Cortex of kidney (tissue), 1 donor: ENCODE results near the gene PRPF31.

Experiments
- DNase-seq: peaks from one replicate; lab custom pipeline; 2025; lab: John Stamatoyannopoulos, UW

Gene PRPF31

DNA sequence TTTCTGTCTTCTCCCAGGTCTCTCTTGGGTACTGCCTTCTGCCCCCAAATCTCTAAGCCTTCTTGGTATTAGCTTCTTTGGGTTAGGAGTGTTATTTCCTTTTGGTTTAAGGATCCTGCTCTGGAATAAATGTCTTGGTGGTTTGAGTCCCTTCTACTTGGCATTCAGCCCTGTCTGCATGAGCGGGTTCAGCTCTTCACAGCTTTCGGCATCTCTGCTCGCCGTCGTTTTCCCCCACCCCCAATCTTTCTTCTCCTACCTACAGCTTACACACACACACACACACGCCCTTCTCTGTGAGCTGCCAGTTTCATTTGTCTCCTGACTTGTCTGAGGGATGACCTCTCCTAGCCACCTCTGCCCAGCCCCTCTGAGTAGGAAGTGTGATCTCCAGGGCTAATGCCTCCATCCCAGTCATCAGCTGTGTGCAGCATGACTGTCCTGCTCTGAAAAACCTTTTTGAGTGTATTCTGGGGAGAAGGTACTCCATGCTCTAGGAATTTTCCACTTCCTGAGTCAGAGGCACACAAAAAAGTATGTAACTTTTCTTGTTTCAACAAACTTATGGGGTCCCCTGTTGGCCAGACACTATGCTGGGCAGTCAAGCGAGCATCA lies 26.7 kb downstream of the PRPF31 start:
- DNase-seq = no peak

GRCh38 chr19:54145541-54146158 lies 30.1 kb downstream of the PRPF31 start:
- DNase-seq = no peak

DNA sequence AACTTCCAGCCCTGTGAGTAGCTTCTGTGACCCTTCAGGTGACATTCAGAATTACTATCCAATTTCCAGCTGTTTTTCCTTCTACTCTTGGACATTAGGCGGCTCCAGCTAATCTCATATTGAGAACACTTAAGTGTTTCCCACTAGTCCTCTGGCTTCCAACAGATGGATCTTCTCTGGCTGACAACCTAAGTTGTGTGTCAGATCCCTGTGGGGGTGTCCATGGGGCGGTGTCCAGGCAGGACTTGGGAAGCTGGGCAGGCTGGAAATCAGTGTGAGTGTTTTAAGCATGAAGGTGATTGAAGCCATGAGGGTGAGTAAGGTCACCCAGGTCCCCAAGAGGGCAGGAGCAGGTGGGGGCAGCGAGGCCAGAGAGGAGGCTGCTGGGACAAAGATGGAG lies 32.1 kb downstream of the PRPF31 start:
- no peak for DNase-seq

DNA sequence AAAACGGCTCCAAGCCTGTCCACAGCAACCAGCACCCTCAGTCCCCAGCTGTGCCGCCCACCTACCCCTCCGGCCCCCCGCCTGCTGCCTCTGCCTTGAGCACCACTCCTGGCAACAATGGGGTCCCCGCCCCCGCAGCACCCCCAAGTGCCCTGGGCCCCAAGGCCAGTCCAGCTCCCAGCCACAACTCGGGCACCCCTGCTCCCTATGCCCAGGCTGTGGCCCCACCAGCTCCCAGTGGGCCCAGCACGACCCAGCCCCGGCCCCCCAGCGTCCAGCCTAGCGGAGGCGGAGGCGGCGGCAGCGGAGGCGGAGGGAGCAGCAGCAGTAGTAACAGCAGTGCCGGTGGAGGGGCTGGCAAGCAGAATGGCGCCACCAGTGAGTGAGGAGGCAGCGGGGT lies 32.6 kb downstream of the PRPF31 start:
- no peak for DNase-seq

DNA sequence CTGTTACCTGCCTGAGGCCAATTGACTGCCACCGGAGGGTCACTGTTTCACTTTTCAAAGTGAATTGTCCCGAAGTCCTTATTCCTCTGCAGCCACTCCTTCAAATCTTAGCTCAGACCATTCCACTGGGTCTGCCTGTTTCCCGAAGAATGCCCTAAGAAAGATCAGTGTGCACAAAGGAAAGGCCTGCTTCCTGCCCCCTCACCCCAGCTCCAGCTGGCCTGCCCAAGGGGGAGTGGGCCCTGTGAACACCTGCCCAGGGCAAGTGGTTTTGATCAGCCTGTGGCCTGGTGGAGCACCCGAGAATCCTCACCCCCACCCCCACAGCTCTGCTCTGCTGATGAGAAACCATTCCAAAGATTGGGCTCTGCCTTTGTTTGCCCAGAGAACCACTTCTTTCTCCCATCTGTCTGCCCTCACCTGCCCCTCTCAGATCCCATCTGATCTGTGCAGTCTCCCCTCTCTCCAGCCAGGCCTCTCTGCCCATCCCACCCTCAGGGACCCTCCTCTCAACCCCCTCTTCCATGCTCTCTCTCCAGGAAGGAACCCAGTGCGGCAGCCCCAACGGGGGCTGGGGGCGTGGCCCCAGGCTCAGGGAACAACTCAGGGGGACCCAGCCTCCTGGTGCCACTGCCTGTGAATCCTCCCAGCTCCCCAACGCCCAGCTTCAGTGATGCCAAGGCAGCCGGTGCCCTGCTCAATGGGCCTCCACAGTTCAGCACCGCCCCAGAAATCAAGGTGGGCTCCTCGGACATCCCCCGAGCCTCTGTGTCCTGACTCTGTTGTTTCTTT lies 33.7 kb downstream of the PRPF31 start:
- DNase-seq = no peak

DNA sequence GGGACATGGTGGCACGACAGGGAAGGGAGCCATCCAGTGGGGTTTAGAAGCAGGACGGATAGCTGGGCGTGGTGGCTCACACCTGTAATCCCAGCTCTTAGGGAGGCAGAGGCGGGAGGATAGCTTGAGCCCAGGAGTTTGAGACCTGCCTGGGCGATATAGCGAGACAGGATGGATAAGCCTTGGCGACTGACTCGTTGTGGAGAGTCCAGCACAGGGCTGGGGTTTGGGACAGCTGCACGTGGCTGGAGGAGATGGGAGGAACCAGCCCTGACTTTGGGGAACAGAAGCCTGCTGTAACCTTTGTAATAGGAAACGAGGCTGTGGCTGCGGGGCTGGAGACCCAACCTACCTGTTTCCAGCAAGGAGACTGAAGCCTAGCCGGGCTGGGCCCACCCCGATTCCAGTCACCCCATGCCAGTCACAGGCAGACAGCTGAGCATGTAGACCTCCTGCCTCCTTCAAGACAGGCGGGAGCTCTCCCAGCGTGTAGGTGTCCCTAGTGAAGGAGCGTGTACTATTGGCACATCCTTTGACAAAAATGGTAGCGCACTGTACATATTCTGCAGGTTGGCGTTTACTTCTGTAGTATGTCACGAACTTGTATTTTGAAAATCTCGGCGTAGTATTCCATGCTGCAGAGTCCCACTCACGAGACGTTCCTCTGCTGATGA lies 35.9 kb downstream of the PRPF31 start:
- DNase-seq = no peak

- DNase-seq = no peak
Measured at GRCh38 chr19:54152267-54152666, 36.7 kb downstream of the PRPF31 start.

GRCh38 chr19:54152878-54153524 lies 37.4 kb downstream of the PRPF31 start:
- DNase-seq = no peak

DNA sequence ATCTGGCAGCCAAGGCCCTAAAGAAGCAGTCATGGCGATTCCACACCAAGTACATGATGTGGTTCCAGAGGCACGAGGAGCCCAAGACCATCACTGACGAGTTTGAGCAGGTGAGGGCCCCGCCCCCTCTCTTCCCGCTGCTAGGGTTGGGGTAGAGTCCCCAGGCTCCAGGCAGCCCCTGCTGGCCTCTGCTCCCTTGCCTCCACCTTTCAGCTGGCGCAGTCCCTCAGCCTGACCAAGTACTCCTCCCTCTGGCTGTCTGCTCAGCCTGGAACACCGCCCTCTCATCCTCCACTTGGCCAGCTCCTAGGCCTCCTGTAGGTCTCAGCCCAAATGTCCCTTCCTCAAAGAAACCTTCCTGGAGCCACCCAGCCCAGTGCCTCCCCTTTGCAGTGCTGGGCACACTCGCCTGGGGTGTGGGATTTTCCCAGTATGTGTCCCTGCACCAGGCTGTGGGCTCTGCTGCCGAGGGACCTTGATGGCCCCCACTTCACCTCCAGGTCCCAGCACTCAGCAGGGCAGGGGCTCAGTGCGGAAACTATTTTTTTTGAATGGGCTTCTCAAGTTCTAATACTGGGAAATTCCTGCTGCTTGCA lies 38.3 kb downstream of the PRPF31 start:
- no peak for DNase-seq

DNA sequence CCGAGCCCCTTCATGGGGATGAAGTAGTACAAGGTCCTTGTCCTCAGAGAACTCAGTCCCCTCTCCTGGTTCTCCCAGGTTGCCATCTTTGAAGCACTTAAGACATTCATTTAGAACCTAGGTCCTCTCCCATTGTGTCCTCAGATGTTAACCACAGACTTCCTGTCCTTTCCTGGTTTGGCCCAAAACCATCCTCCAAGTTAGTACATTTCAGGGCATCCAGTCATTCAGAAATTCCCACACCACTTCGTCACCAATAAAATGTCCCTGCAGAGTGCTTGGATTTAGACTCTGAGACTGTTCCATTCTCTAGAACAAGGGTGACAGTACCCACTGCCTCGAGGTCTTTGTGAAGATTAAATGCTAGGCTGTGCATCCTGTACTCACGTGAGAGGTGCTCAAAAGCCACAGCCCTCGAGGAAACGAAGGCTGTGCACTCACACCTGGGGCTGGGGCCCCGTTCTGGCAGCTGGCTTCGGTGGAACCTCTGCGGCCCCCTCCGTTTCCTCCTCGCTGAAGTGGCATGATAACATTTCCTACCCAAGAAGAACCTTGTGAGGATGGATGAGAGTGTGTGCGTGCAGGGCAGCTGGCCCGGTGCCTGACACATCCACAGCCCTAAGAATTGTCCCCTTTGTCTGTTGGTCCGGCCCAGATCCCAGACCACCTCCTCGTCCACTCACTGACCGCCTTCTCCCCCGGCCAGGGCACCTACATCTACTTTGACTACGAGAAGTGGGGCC lies 39.2 kb downstream of the PRPF31 start:
- no peak for DNase-seq

DNA sequence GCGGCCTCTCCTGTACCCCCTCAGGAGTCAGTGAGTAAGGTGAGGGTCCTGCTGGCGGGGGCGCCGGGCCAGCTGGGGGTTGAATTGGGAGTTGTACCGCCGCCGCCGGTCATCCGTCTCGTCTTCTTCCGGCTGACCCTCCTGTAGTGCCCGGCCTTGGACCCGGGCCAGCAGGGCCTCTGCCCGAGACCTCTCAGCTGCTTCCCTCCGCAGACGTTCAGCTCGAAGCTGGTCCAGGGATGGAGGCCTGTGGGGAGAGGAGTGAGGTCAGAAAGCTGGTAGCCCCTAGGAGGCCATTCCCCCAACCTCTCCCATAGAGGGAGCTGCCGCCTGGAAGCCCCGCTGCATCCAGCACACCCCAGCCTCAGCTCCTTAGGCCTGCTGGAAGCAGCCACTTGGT lies 40.1 kb downstream of the PRPF31 start:
- DNase-seq = no peak

- DNase-seq = no peak
Measured at GRCh38 chr19:54156490-54156889, 40.9 kb downstream of the PRPF31 start.

DNA sequence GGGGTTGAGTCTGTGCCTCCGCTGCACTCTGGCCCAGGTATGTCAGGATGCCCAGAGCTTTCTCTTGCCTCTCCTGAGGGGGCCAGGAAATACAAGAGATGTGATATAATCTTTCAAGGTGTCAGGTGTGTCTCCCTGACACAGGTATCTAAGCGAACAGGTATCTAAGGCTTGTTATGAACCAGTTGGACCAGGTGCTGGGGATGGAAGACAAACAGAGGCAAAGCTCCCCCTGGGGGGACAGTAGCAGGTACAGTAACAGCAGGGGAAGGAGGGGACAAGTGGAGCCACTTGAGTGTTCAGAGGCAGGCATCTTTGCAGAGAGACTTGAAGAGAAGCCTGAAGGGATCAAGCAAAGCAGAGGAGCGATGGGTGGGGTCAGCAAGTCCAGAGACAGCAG lies 41.4 kb downstream of the PRPF31 start:
- DNase-seq = no peak

GRCh38 chr19:54158812-54159351 lies 43.3 kb downstream of the PRPF31 start:
- no peak for DNase-seq

- DNase-seq = no peak
Measured at GRCh38 chr19:54159352-54160181, 44.0 kb downstream of the PRPF31 start, which contains the start of gene LENG1. TSS of gene LENG1 (minus strand) at chr19:54159721. CDS start at chr19:54159695, 26 bp downstream.

DNA sequence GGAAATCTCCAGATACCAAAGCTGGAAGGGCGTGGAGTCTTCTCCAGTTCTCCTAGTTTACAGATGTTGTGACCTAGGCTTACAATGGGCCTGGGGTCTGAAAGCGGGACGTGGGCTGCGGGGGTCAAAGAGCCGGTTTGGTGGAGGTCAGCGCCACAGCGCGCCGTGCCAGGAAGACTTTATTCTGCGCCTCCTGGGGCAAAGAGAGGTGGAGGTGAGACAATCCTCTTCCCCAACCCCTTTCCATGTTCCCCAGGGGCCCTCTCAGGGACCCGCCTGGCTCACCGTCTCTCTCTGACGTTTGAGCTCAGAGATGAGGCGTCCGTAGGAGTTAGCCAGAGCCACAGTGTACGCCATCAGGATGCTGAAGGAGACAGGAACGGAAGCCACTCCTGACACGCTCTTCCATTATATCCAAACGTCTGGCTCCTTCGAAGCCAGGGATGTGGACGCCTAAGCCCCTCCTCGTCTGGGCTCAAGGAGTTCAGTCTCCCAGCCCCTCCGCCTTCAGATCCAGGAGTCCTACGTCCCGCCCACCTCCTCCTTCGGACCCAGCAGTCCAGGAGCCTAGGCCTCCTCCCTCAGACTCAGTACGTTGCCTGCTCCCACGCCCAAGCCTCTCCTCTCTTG lies 44.7 kb downstream of the PRPF31 start:
- no peak for DNase-seq

DNA sequence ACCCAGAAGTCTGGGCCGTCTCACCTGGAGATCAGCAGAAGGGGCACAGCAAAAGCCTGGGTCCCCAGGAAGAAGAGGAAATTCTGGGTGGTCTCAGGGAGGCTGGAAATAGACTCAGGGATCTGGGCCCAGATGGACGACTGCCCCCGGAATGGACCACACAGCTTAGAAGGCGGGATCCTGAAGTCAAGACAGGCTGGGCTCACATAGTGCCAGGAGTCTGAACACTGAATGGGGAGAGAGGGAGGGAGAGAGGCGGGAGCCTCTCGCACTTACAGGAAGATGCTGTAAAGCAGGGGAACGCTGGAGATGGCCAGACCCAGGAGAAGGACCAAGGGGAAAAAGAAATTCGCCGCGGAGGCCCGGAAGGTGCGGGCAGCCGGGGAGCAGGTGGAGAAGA lies 45.3 kb downstream of the PRPF31 start:
- DNase-seq = no peak

GRCh38 chr19:54162241-54162805 lies 46.8 kb downstream of the PRPF31 start:
- no peak for DNase-seq

DNA sequence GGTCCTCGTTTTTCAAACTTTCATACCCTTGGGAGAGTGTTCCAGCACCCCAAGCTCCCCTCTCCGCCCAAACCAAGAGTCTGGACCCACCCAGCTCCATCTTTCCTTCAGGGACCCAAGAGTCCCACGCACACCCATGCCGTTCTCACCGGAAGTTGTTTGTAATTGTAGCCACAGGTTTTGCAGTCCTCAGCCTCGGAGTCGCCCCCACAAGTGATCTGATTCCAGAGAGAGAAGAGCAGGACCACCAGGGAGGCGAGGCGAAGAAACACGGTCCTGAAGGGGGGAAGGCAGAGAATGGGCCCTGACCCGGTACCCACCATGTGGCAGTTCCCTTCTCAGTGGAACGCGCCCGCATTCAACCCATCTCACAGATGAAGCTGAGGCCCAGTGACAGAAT lies 47.3 kb downstream of the PRPF31 start:
- no peak for DNase-seq
